ENCODE measurements around the gene CTAG2.

GRCh38 chrX:154658187-154658586 is 4.8 kb upstream of the CTAG2 start:
- TF ChIP-seq CTCF (IDR thresholded peaks at IDR 0.05) (no peak), POLR2AphosphoS5 (IDR thresholded peaks at IDR 0.05) (no peak), POLR2A (IDR thresholded peaks at IDR 0.05) (no peak)
